Left ventricle myocardium superior (tissue), 1 donor: ENCODE results near the gene MAP9. TPM values are rescaled to one million over a fixed set of nuclear protein-coding genes. Genes with fewer than 3 reads are reported as not detected.

ENCODE experiments used
- total RNA-seq: library from RNA; stranded (reverse); fragmentation: NEBNext Ultra II Directional; extraction: Animal tissue kit (Norgen Biotek cat#: 25700); gene quantifications from one replicate; pipeline ENCODE4 v1.2.1, GENCODE V29; 2021
- donor health status: DM: no; HTN: yes; CAD: no; lungs with severe emphysema.

The MAP9 gene
- total RNA-seq, 1 donor from 2014 or later, result 9.9 TPM

Other genes with a start within 250 kb of the MAP9 start
- gene NPY2R, start 168.3 kb downstream of the MAP9 start, total RNA-seq, result not detected